OCI-LY3 (cell line): ENCODE results near the gene MYH9.

Experiments used
- H2AFZ ChIP-seq: fragments of 200-600, 300-600 bp; shearing (Covaris generic); 2 replicates; pipeline ENCODE4 v1.6.0; 2014; ENCODE audit warnings: antibody characterized with exemption, low read depth, low read length
- H3K27ac ChIP-seq: fragments of 200-600, 300-600 bp; sonication (generic); 2 replicates; pipeline ENCODE4 v1.5.1; 2014; ENCODE audit warnings: mild to moderate bottlenecking, low read length, moderate library complexity, mixed read lengths
- H3K27me3 ChIP-seq: fragments of 200-600, 300-600 bp; sonication (generic); 2 replicates; pipeline ENCODE4 v1.6.1; 2014; ENCODE audit warnings: low read depth, low read length, mixed read lengths
- H3K36me3 ChIP-seq: fragments of 200-600, 300-600 bp; sonication (generic); replicated peaks from 2 replicates; pipeline ENCODE3; 2014; ENCODE audit warnings: low read depth, low read length, mixed read lengths
- H3K4me1 ChIP-seq: fragments of 300-600, 200-600 bp; sonication (generic); 2 replicates; pipeline ENCODE4 v1.6.1; 2014; ENCODE audit warnings: low read length, mixed read lengths
- H3K4me2 ChIP-seq: fragments of 200-600, 300-600 bp; sonication (generic); 2 replicates; pipeline ENCODE4 v1.6.1; 2014; ENCODE audit warnings: low read length, mixed read lengths
- H3K4me3 ChIP-seq: fragments of 300-600, 200-600 bp; sonication (generic); 2 replicates; pipeline ENCODE4 v1.5.1; 2014; ENCODE audit warnings: antibody characterized with exemption, mild to moderate bottlenecking, low read length, moderate library complexity
- H3K79me2 ChIP-seq: fragments of 300-600, 200-600 bp; shearing (Covaris generic); 2 replicates; pipeline ENCODE4 v1.6.1; 2014; ENCODE audit warnings: mild to moderate bottlenecking, low read length, mixed read lengths
- H3K9ac ChIP-seq: fragments of 300-600, 200-600 bp; shearing (Covaris generic); 2 replicates; pipeline ENCODE4 v1.6.0; 2014; ENCODE audit warnings: mild to moderate bottlenecking, low read length, moderate library complexity
- H3K9me3 ChIP-seq: fragments of 200-600, 300-600 bp; shearing (Covaris generic); 2 replicates; pipeline ENCODE4 v1.6.1; 2014; ENCODE audit warnings: low read length, mixed read lengths; ENCODE audit not compliant: insufficient read depth
- H4K20me1 ChIP-seq: fragments of 200-600, 300-600 bp; sonication (generic); 2 replicates; pipeline ENCODE4 v1.6.1; 2016; ENCODE audit warnings: low read length, mixed read lengths; ENCODE audit not compliant: insufficient read depth
- CTCF ChIP-seq: fragments of 200-600, 300-600 bp; sonication (generic); IDR thresholded peaks from 2 replicates; pipeline ENCODE4 v1.5.1; 2014; ENCODE audit warnings: antibody characterized with exemption, low read length, low read depth
- EZH2phosphoT487 ChIP-seq: fragments of 200-600 bp; shearing (Covaris generic); IDR thresholded peaks from 2 replicates; pipeline ENCODE4 v1.6.1; 2018; ENCODE audit warnings: antibody characterized with exemption, mixed run types, low read depth

The MYH9 gene

GRCh38 chr22:36417281-36417686 lies 29.5 kb upstream of the MYH9 start:
- TF ChIP-seq CTCF, result no peak
- TF ChIP-seq EZH2phosphoT487, result no peak
- Histone ChIP-seq H3K79me2 (no peaks in the 10 kb centered on the region), H3K36me3 (no peaks in the 10 kb centered on the region), H3K4me2 (no peak overlapping the region), H4K20me1 (no peaks in the 10 kb centered on the region), H3K9ac (no peak overlapping the region), H3K9me3 (no peaks in the 10 kb centered on the region), H3K27me3 (no peaks in the 10 kb centered on the region), H3K27ac (no peak overlapping the region), H3K4me1 (0 out of 2 replicates have a peak, but pooled peaks cover 4% of the 10 kb centered on the region), H3K4me3 (no peak overlapping the region), H2AFZ (no peak overlapping the region)

- Histone ChIP-seq H3K36me3 (no peaks in the 10 kb centered on the region), H3K27ac (no peak overlapping the region), H3K27me3 (no peaks in the 10 kb centered on the region), H4K20me1 (no peaks in the 10 kb centered on the region), H3K4me2 (no peak overlapping the region), H3K9ac (no peak overlapping the region), H3K4me1 (0 out of 2 replicates have a peak, but pooled peaks cover 4% of the 10 kb centered on the region), H3K9me3 (no peaks in the 10 kb centered on the region), H3K79me2 (no peaks in the 10 kb centered on the region), H3K4me3 (no peak overlapping the region), H2AFZ (no peak overlapping the region)
- no peak for TF ChIP-seq CTCF
- TF ChIP-seq EZH2phosphoT487, result no peak
Measured at GRCh38 chr22:36415415-36416168, 27.8 kb upstream of the MYH9 start.

GRCh38 chr22:36413022-36413775 lies 25.4 kb upstream of the MYH9 start:
- H3K4me3 ChIP-seq, result no peak overlapping the region
- H3K4me2 ChIP-seq, result no peak overlapping the region
- no peaks in the 10 kb centered on the region for H3K9me3 ChIP-seq
- no peak for TF ChIP-seq EZH2phosphoT487
- no peak for TF ChIP-seq CTCF
- H3K27ac ChIP-seq, result no peak overlapping the region
- H4K20me1 ChIP-seq, result no peaks in the 10 kb centered on the region
- H3K4me1 ChIP-seq, result no peaks in the 10 kb centered on the region
- no peak overlapping the region for H2AFZ ChIP-seq
- H3K36me3 ChIP-seq, result no peaks in the 10 kb centered on the region
- no peak overlapping the region for H3K9ac ChIP-seq
- no peaks in the 10 kb centered on the region for H3K79me2 ChIP-seq
- H3K27me3 ChIP-seq, result no peaks in the 10 kb centered on the region

GRCh38 chr22:36411589-36412258 lies 24.0 kb upstream of the MYH9 start:
- H3K9me3 ChIP-seq, result no peaks in the 10 kb centered on the region
- no peak overlapping the region for H3K27ac ChIP-seq
- no peaks in the 10 kb centered on the region for H3K4me1 ChIP-seq
- no peak overlapping the region for H3K9ac ChIP-seq
- H2AFZ ChIP-seq, result no peak overlapping the region
- H3K27me3 ChIP-seq, result no peaks in the 10 kb centered on the region
- no peaks in the 10 kb centered on the region for H4K20me1 ChIP-seq
- no peaks in the 10 kb centered on the region for H3K36me3 ChIP-seq
- no peak for TF ChIP-seq CTCF
- no peak for TF ChIP-seq EZH2phosphoT487
- H3K4me2 ChIP-seq, result no peak overlapping the region
- no peaks in the 10 kb centered on the region for H3K79me2 ChIP-seq
- H3K4me3 ChIP-seq, result no peak overlapping the region
